Spinal cord (tissue), 10 donors: Measurements from ENCODE around the gene DAZAP1. TPM values are rescaled to one million over a fixed set of nuclear protein-coding genes. Genes with fewer than 3 reads are reported as not detected.

Experiments
- DNase-seq, 6 donors: peaks; one replicate each; pipeline versions ENCODE4 v3.0.0 to v3.0.0-alpha.2; 2013 to 2015; ENCODE audit warnings: low spot score in 6 of 6, low read depth in 4 of 6
- H3K27ac ChIP-seq: one replicate; pipeline ENCODE4 v1.5.1; 2013; ENCODE audit warnings: low read depth, low read length, control low read depth
- H3K27me3 ChIP-seq: one replicate; pipeline ENCODE4 v1.6.1; 2013; ENCODE audit warnings: low read length; ENCODE audit not compliant: control insufficient read depth, insufficient read depth
- H3K36me3 ChIP-seq: one replicate; pipeline ENCODE4 v1.6.1; 2013; ENCODE audit warnings: low read length; ENCODE audit not compliant: control insufficient read depth, insufficient read depth
- H3K4me1 ChIP-seq: one replicate; pipeline ENCODE4 v1.6.1; 2013; ENCODE audit warnings: low read length; ENCODE audit not compliant: control insufficient read depth, insufficient read depth
- H3K4me3 ChIP-seq: one replicate; pipeline ENCODE4 v1.5.1; 2013; ENCODE audit warnings: low read depth, low read length, control low read depth
- H3K9me3 ChIP-seq: one replicate; pipeline ENCODE4 v1.6.1; 2013; ENCODE audit warnings: low read length; ENCODE audit not compliant: control insufficient read depth, insufficient read depth
- WGBS: methylation state at CpG from one replicate; pipeline ENCODE4 v1.1.5; 2013; ENCODE audit warnings: missing lambda C conversion rate; ENCODE audit not compliant: insufficient coverage; 5-methylcytosine and 5-hydroxymethylcytosine counted together
- polyA plus RNA-seq, 2 donors: library from polyadenylated mRNA; unstranded; fragments of 120-200 nt; gene quantifications; one replicate each; pipeline ENCODE4 v1.2.1, GENCODE V29; 2013; ENCODE audit not compliant: insufficient read length in 2 of 2
- total RNA-seq, 2 donors: library from RNA; depleted of rRNA in 1 of 2; stranded (reverse); fragments of 120-200 nt in 1 of 2; fragments of >200 nt in 1 of 2; gene quantifications; one replicate each; pipeline versions ENCODE4 v1.2.3 to v1.2.4, GENCODE V29; 2013 to 2014
- donor health status: healthy.

DAZAP1 gene
- total and polyA plus RNA-seq, 4 donors, result 22.1 to 84.4 (median 56.1) TPM

- no peaks in the 10 kb centered on the region for H3K27me3 ChIP-seq
- no peak overlapping the region for H3K4me3 ChIP-seq
- peaks cover 26% of the 10 kb centered on the region for H3K4me1 ChIP-seq
- DNase-seq, result no peak
- no peak overlapping the region for H3K27ac ChIP-seq
- H3K9me3 ChIP-seq, result no peaks in the 10 kb centered on the region
- peaks cover 83% of the 10 kb centered on the region for H3K36me3 ChIP-seq
- 92% methylated on average over 15 of the region's 17 CpGs for WGBS
Observed at GRCh38 chr19:1376415-1376805, 31.0 kb upstream of the DAZAP1 start.

GRCh38 chr19:1377176-1377964 lies 30.0 kb upstream of the DAZAP1 start:
- H3K4me3 ChIP-seq, result no peak overlapping the region
- H3K27ac ChIP-seq, result no peak overlapping the region
- no peak for DNase-seq
- no peaks in the 10 kb centered on the region for H3K9me3 ChIP-seq
- peaks cover 74% of the 10 kb centered on the region for H3K36me3 ChIP-seq
- peaks cover 33% of the 10 kb centered on the region for H3K4me1 ChIP-seq
- H3K27me3 ChIP-seq, result no peaks in the 10 kb centered on the region
- WGBS, result 97% methylated on average over 43 of the region's 43 CpGs

- 83% methylated on average over 27 of the region's 33 CpGs for WGBS
- H3K9me3 ChIP-seq, result no peaks in the 10 kb centered on the region
- H3K4me1 ChIP-seq, result peaks cover 28% of the 10 kb centered on the region
- no peak for DNase-seq
- no peaks in the 10 kb centered on the region for H3K27me3 ChIP-seq
- no peak overlapping the region for H3K4me3 ChIP-seq
- no peak overlapping the region for H3K27ac ChIP-seq
- H3K36me3 ChIP-seq, result peaks cover 66% of the 10 kb centered on the region
Observed at GRCh38 chr19:1377965-1378785, 29.2 kb upstream of the DAZAP1 start.

GRCh38 chr19:1379126-1379905 lies 28.1 kb upstream of the DAZAP1 start:
- Histone ChIP-seq H3K9me3 (no peaks in the 10 kb centered on the region), H3K4me1 (peaks cover 20% of the 10 kb centered on the region), H3K27ac (no peak overlapping the region), H3K27me3 (no peaks in the 10 kb centered on the region), H3K4me3 (no peak overlapping the region), H3K36me3 (peaks cover 55% of the 10 kb centered on the region)
- DNase-seq, result no peak
- 82% methylated on average over 26 of the region's 27 CpGs for WGBS

GRCh38 chr19:1379961-1380489 lies 27.4 kb upstream of the DAZAP1 start:
- Histone ChIP-seq H3K27me3 (no peaks in the 10 kb centered on the region), H3K9me3 (no peaks in the 10 kb centered on the region), H3K36me3 (peaks cover 48% of the 10 kb centered on the region), H3K27ac (no peak overlapping the region), H3K4me3 (no peak overlapping the region), H3K4me1 (peaks cover 26% of the 10 kb centered on the region)
- no peak for DNase-seq
- WGBS, result 70% methylated on average over 8 of the region's 12 CpGs

GRCh38 chr19:1382250-1382649 lies 25.1 kb upstream of the DAZAP1 start:
- H3K27ac ChIP-seq, result no peak overlapping the region
- H3K36me3 ChIP-seq, result peaks cover 49% of the 10 kb centered on the region
- no peaks in the 10 kb centered on the region for H3K9me3 ChIP-seq
- H3K4me3 ChIP-seq, result no peak overlapping the region
- peaks cover 40% of the 10 kb centered on the region for H3K4me1 ChIP-seq
- no peaks in the 10 kb centered on the region for H3K27me3 ChIP-seq
- 78% methylated on average over 2 of the region's 3 CpGs for WGBS
- no peak for DNase-seq

GRCh38 chr19:1383017-1383311 lies 24.4 kb upstream of the DAZAP1 start:
- peaks cover 49% of the 10 kb centered on the region for H3K36me3 ChIP-seq
- H3K4me1 ChIP-seq, result peaks cover 40% of the 10 kb centered on the region
- no peak overlapping the region for H3K4me3 ChIP-seq
- H3K9me3 ChIP-seq, result no peaks in the 10 kb centered on the region
- DNase-seq, result no peak
- H3K27me3 ChIP-seq, result no peaks in the 10 kb centered on the region
- H3K27ac ChIP-seq, result peak overlapping the region; percentile 40
- 23% methylated on average over 9 of the region's 9 CpGs for WGBS

GRCh38 chr19:1383312-1384084 lies 23.9 kb upstream of the DAZAP1 start, which contains the start of gene NDUFS7:
NDUFS7 (plus strand) TSS chr19:1383907; CDS start chr19:1383927, 20 bp downstream.
- H3K36me3 ChIP-seq, result peaks cover 49% of the 10 kb centered on the region
- peak within 1 kb of the TSS; percentile 84 for H3K4me3 ChIP-seq
- peak within 1 kb of the TSS; percentile 92 for H3K27ac ChIP-seq
- WGBS, result under 1% methylated on average over 90 of the region's 90 CpGs
- no peaks in the 10 kb centered on the region for H3K9me3 ChIP-seq
- DNase-seq, result peak; percentile 82 to 97 (median 87)
- no peaks in the 10 kb centered on the region for H3K27me3 ChIP-seq
- H3K4me1 ChIP-seq, result peaks cover 40% of the 10 kb centered on the region

- peaks cover 49% of the 10 kb centered on the region for H3K36me3 ChIP-seq
- no peak for DNase-seq
- H3K27ac ChIP-seq, result peak overlapping the region; percentile 57
- H3K4me1 ChIP-seq, result peaks cover 40% of the 10 kb centered on the region
- H3K27me3 ChIP-seq, result no peaks in the 10 kb centered on the region
- no peaks in the 10 kb centered on the region for H3K9me3 ChIP-seq
- H3K4me3 ChIP-seq, result peak overlapping the region; percentile 84
- 0% methylated on average over 20 of the region's 23 CpGs for WGBS
Observed at GRCh38 chr19:1384085-1384462, 23.3 kb upstream of the DAZAP1 start.
